ENCODE results near the gene CTNNA2. TPM values are rescaled to one million over a fixed set of nuclear protein-coding genes. Genes with fewer than 3 reads are reported as not detected.

Gene CTNNA2
- 0.39 TPM in 1 of 2 replicates, not detected in the other for total RNA-seq

GRCh38 chr2:79512442-79513401 lies at the start of gene CTNNA2:
Gene CTNNA2 (plus strand): TSS chr2:79513051.

GRCh38 chr2:80303909-80304837 lies 791.3 kb downstream of the CTNNA2 start, which contains the start of gene LRRTM1:
Gene LRRTM1 (minus strand): TSS chr2:80304752. CDS start chr2:80303819, 933 bp downstream.

Small RNA genes within 50 kb of the gene (small RNA-seq; reads per million reads assigned to genes)
- gene MIR4264 = not detected
- gene MIR8080 = not detected
- gene RNU6-561P = not detected
